22Rv1 (cell line): Measurements from ENCODE around the gene RHOD.

Source experiments
- ZFX ChIP-seq: fragments of 450-650 bp; IDR thresholded peaks from 2 replicates; pipeline ENCODE4 v1.6.1; 2017; ENCODE audit warnings: antibody characterized with exemption, borderline replicate concordance
- TF ChIP-seq, protein P1 (sequence below): fragments of 450-650 bp; IDR thresholded peaks from 2 replicates; pipeline ENCODE4 v1.5.1; 2017; ENCODE audit warnings: mild to moderate bottlenecking

DNA sequence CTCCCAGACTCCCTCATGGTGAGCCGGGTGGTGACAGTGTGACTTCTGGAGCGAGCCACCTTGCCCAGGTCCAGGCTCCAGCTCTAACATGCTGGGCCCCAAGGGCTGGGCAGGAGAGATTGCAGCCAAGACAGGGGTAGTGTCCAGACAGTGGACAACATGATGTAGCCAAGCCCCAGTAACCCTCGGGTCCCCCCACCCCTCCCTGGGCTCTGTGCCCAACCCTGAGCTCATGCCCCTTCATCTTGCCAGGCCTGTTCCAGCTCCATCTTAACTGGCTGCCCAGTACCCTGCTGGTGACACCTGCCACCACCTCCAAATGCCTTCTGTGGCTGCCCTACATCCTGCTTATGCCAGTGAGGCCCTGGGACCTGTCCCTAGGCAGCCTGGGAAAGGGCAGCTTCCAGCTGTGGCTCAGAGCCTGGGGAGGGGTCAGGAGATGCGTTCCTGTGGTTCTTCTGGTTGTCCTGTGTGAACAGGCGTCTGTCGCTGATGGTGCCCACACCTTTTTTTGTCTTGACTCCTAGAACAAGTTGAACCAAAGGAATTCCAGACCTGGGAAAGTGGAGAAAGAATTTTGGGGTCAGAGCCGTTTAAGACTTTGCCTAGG lies 46.2 kb upstream of the RHOD start:
- TF ChIP-seq, protein P1, sequence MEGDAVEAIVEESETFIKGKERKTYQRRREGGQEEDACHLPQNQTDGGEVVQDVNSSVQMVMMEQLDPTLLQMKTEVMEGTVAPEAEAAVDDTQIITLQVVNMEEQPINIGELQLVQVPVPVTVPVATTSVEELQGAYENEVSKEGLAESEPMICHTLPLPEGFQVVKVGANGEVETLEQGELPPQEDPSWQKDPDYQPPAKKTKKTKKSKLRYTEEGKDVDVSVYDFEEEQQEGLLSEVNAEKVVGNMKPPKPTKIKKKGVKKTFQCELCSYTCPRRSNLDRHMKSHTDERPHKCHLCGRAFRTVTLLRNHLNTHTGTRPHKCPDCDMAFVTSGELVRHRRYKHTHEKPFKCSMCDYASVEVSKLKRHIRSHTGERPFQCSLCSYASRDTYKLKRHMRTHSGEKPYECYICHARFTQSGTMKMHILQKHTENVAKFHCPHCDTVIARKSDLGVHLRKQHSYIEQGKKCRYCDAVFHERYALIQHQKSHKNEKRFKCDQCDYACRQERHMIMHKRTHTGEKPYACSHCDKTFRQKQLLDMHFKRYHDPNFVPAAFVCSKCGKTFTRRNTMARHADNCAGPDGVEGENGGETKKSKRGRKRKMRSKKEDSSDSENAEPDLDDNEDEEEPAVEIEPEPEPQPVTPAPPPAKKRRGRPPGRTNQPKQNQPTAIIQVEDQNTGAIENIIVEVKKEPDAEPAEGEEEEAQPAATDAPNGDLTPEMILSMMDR: no peak
- no peak for TF ChIP-seq ZFX
